Subcutaneous abdominal adipose tissue (tissue), 5 donors: ENCODE measurements around the gene TNFRSF6B.
"Not testable (repeated sequence)": the region's sequence is repeated elsewhere in the genome, so short reads cannot be mapped to it uniquely, and the experiment has no call there.

ENCODE experiments used
- H3K27ac ChIP-seq: one replicate; pipeline ENCODE4 v1.7.0; 2013; ENCODE audit warnings: low read depth, mild to moderate bottlenecking, inconsistent platforms, low read length, moderate library complexity
- H3K27me3 ChIP-seq, 5 donors: one replicate each; pipeline ENCODE4 v1.7.0; 2013; ENCODE audit warnings: low read length in 5 of 5, inconsistent platforms in 1 of 5; ENCODE audit not compliant: control insufficient read depth in 5 of 5, insufficient read depth in 4 of 5
- H3K36me3 ChIP-seq, 5 donors: one replicate each; pipeline ENCODE4 v1.7.0; 2013; ENCODE audit warnings: low read length in 5 of 5; ENCODE audit not compliant: control insufficient read depth in 5 of 5, insufficient read depth in 5 of 5
- H3K4me1 ChIP-seq, 5 donors: one replicate each; pipeline ENCODE4 v1.7.0; 2013; ENCODE audit warnings: low read length in 5 of 5, mild to moderate bottlenecking in 3 of 5, moderate library complexity in 1 of 5; ENCODE audit not compliant: control insufficient read depth in 5 of 5, insufficient read depth in 5 of 5
- H3K4me3 ChIP-seq, 5 donors: one replicate each; pipeline ENCODE4 v1.7.0; 2013; ENCODE audit warnings: low read length in 5 of 5, low read depth in 1 of 5
- H3K9ac ChIP-seq, 5 donors: one replicate each; pipeline ENCODE4 v1.7.0; 2013; ENCODE audit warnings: low read length in 5 of 5, mild to moderate bottlenecking in 4 of 5, moderate library complexity in 3 of 5
- H3K9me3 ChIP-seq, 5 donors: one replicate each; pipeline ENCODE4 v1.7.0; 2013; ENCODE audit warnings: low read length in 5 of 5; ENCODE audit not compliant: control insufficient read depth in 5 of 5
- donor health status: healthy.
- donor health status: healthy.
- donor health status: healthy.
- donor health status: healthy.
- donor health status: healthy.

Gene TNFRSF6B

DNA sequence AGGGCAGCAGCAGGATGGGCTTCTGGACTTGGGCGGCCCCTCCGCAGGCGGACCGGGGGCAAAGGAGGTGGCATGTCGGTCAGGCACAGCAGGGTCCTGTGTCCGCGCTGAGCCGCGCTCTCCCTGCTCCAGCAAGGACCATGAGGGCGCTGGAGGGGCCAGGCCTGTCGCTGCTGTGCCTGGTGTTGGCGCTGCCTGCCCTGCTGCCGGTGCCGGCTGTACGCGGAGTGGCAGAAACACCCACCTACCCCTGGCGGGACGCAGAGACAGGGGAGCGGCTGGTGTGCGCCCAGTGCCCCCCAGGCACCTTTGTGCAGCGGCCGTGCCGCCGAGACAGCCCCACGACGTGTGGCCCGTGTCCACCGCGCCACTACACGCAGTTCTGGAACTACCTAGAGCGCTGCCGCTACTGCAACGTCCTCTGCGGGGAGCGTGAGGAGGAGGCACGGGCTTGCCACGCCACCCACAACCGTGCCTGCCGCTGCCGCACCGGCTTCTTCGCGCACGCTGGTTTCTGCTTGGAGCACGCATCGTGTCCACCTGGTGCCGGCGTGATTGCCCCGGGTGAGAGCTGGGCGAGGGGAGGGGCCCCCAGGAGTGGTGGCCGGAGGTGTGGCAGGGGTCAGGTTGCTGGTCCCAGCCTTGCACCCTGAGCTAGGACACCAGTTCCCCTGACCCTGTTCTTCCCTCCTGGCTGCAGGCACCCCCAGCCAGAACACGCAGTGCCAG is at the start of gene TNFRSF6B:
TNFRSF6B (plus strand) TSS at position 25 of the 729 bp plus-strand sequence; CDS start at position 141, 116 bp downstream.
- H3K4me1 ChIP-seq = peaks cover 0 to 55% (median 43%) of the 10 kb centered on the region in 5 donors
- H3K27ac ChIP-seq = no peak within 1 kb of the TSS
- peak within 1 kb of the TSS in 1 of 5 donors; percentile 53 for H3K9ac ChIP-seq
- peak within 1 kb of the TSS in 2 of 5 donors; percentile 13 to 26 for H3K4me3 ChIP-seq
- H3K36me3 ChIP-seq = peaks cover 0 to 40% (median 8%) of the 10 kb centered on the region in 5 donors
- no peaks in the 10 kb centered on the region for H3K9me3 ChIP-seq
- H3K27me3 ChIP-seq = no peaks in the 10 kb centered on the region

GRCh38 chr20:63648190-63648589 is 48.3 kb upstream of the TNFRSF6B start:
- H3K9me3 ChIP-seq = no peaks in the 10 kb centered on the region
- H3K36me3 ChIP-seq = peaks cover 0 to 4% (median 0%) of the 10 kb centered on the region in 5 donors
- no peak overlapping the region for H3K9ac ChIP-seq
- H3K27ac ChIP-seq = no peak overlapping the region
- H3K27me3 ChIP-seq = peaks cover 9 to 19% (median 10%) of the 10 kb centered on the region in 5 donors
- peaks cover 0 to 18% (median 10%) of the 10 kb centered on the region in 5 donors for H3K4me1 ChIP-seq
- H3K4me3 ChIP-seq = no peak overlapping the region

DNA sequence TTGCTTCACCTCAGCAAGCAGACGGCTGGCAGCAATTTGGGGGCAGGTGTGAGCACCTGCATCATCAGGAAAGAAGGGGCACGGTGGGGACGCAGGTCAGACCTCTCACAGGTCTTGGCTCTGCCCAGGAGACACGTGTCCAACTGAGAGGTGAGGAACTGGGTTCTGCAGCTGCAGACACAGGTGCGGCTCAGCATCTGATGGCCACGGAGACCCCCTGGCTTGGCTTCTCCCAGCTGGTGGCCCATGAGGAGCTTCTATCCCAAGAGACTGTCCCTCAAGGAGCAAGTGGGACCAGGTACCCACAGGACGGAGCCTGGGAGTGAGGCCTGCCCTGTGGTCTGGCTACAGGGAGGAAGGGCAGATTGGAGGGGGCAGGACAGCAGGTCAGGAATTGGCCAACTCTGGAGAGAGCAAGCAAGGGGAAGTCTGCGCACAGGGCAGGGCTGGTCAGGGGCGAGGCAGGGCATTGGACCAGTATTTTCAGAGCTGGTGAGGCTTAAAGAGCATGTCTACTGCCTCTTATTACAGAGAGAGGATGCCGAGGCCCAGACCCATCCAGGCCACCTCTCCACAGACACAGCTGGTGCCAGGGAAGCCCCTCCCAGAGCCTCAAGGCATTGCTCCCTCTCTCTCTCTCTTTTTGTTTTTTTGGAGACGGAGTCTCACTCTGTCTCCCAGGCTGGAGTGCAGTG is 47.4 kb upstream of the TNFRSF6B start:
- H3K9ac ChIP-seq = no peak overlapping the region
- H3K27me3 ChIP-seq = peaks cover 9 to 18% (median 11%) of the 10 kb centered on the region in 5 donors

GRCh38 chr20:63650486-63650885 is 46.0 kb upstream of the TNFRSF6B start:
- H3K27ac ChIP-seq, H3K9ac ChIP-seq, H3K4me3 ChIP-seq, H3K36me3 ChIP-seq, H3K9me3 ChIP-seq: not testable (repeated sequence)
- Histone ChIP-seq H3K4me1 (peaks cover 0 to 26% (median 17%) of the 10 kb centered on the region in 5 donors), H3K27me3 (peaks cover 10 to 19% (median 16%) of the 10 kb centered on the region in 5 donors)

More for the DNA sequence above, 47.4 kb upstream of the TNFRSF6B start:
- Histone ChIP-seq H3K4me1 (peaks cover 0 to 24% (median 15%) of the 10 kb centered on the region in 5 donors), H3K36me3 (no peaks in the 10 kb centered on the region), H3K27ac (no peak overlapping the region), H3K4me3 (no peak overlapping the region), H3K9me3 (no peaks in the 10 kb centered on the region)

DNA sequence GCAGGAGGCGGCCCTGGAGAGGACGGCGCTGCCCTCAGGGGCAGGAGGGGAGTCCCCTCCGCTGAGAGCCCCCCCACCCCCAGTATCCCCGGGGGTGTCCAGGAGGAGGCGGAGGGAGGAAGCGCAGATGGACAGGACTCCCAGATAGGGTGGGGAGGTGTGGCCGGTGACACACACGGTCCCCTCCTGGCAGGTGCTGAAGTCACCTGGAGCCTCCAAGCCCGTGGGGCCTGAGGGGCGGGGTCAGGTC is 44.6 kb upstream of the TNFRSF6B start:
- Histone ChIP-seq H3K9ac (no peak overlapping the region), H3K4me3 (peak overlapping the region in 3 of 5 donors; percentile 47 to 60 (median 54)), H3K9me3 (no peaks in the 10 kb centered on the region), H3K27me3 (peaks cover 10 to 19% (median 16%) of the 10 kb centered on the region in 5 donors), H3K36me3 (no peaks in the 10 kb centered on the region), H3K27ac (no peak overlapping the region), H3K4me1 (peaks cover 0 to 26% (median 17%) of the 10 kb centered on the region in 5 donors)

DNA sequence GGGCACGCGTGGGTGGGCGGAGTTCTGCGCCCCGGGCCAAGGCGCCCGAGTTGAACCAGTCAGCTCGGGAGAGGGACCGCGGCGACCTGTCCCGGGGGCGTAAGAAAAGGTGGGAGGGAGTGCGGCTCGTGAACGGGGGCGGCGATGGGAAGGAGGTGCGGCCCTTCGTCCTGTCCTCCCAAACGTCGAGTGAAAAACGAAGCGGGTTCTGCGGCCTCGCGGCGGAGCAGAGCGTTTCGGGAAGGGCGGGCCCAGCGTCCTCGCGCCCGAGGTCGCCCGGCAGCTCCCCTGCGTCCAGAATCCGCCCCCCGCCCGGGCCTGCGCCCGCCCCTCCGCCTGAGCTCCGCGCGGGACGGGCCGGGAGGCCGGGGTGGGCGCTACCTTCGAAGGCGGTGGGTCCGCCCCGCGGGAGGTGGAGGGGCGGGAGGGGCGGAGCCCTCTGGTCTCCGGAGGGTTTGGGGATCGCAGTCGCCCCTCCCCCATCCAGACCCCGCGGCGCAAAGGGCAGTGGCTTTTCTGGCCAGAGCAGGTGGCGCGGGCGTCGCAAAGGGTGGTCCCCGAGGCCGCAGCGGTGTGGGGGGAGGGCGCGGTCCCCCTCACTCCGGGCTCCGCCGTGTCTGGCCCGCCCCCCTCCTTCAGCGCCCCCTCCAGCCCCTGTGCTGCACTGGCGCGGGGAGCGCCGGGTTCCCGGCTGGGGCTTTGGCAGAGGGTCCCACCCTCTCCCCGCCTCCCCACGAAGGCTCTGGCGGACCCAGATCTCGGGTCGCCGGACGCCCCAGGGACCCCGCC is 44.1 kb upstream of the TNFRSF6B start:
- H3K9me3 ChIP-seq = no peaks in the 10 kb centered on the region
- peaks cover 0 to 30% (median 22%) of the 10 kb centered on the region in 5 donors for H3K4me1 ChIP-seq
- no peaks in the 10 kb centered on the region for H3K36me3 ChIP-seq
- H3K4me3 ChIP-seq = peak overlapping the region in 4 of 5 donors; percentile 47 to 60 (median 54)
- H3K9ac ChIP-seq = no peak overlapping the region
- H3K27me3 ChIP-seq = peaks cover 10 to 19% (median 16%) of the 10 kb centered on the region in 5 donors
- no peak overlapping the region for H3K27ac ChIP-seq

GRCh38 chr20:63653041-63653973 is 43.1 kb upstream of the TNFRSF6B start, which contains the start of gene STMN3:
Gene STMN3 (minus strand): TSS chr20:63653424. CDS start chr20:63653345, 79 bp downstream.
- no peak within 1 kb of the TSS for H3K27ac ChIP-seq
- peak within 1 kb of the TSS in 4 of 5 donors; percentile 47 to 60 (median 54) for H3K4me3 ChIP-seq
- peaks cover 10 to 19% (median 16%) of the 10 kb centered on the region in 5 donors for H3K27me3 ChIP-seq
- H3K9ac ChIP-seq = peak within 1 kb of the TSS in 1 of 5 donors; percentile 35
- peaks cover 0 to 37% (median 28%) of the 10 kb centered on the region in 5 donors for H3K4me1 ChIP-seq
- H3K9me3 ChIP-seq = no peaks in the 10 kb centered on the region
- H3K36me3 ChIP-seq = no peaks in the 10 kb centered on the region

DNA sequence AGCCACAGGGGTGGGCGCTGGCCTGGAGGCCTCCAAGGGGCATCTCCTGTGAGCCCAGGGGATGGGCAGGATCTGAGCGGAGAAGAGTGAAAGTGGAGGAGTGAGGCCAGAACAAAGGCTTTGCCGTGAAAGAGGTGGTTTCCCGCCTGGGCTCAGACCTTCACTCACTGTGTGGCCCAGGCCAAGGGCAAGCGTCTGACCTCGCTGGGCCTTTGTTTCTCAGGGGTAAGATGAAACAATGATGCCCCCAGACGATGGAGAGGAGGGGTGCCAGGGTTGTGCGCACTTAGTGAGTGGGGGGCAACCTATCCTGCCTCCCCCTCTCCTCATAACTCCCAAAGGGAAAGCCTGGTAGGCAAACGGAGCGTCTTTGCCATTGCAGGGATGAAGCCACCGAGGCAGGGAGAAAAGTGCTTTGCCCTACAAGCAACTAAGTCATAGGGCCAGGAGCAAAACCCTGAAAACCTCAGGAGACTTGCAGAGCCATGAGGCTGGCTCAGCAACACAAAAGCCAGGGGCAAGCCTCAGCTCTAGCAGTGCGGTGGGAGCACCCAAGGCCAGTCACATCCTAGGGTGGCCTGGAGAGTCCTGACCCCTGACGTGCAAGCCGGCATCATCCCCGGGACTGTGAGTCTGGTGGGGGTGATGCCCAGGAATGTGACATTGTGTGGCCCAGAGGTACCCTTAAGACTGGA is 42.3 kb upstream of the TNFRSF6B start:
- Histone ChIP-seq H3K9ac (no peak overlapping the region), H3K27ac (no peak overlapping the region), H3K36me3 (no peaks in the 10 kb centered on the region), H3K27me3 (peaks cover 10 to 19% (median 16%) of the 10 kb centered on the region in 5 donors), H3K9me3 (no peaks in the 10 kb centered on the region), H3K4me3 (peak overlapping the region in 2 of 5 donors; percentile 9 to 43), H3K4me1 (peaks cover 3 to 43% (median 35%) of the 10 kb centered on the region in 5 donors)
